GM18499 (cell line): ENCODE data around the gene PLET1.

ENCODE experiments used
- ATAC-seq: cut with Tn5 transposase; IDR thresholded peaks from one replicate; pipeline ENCODE4 v1.9.1; 2021; ENCODE audit warnings: moderate number of reproducible peaks; ENCODE audit not compliant: insufficient read depth, unreplicated experiment

Gene PLET1

GRCh38 chr11:112285841-112286311 lies 25.2 kb upstream of the PLET1 start:
- no peak for ATAC-seq

DNA sequence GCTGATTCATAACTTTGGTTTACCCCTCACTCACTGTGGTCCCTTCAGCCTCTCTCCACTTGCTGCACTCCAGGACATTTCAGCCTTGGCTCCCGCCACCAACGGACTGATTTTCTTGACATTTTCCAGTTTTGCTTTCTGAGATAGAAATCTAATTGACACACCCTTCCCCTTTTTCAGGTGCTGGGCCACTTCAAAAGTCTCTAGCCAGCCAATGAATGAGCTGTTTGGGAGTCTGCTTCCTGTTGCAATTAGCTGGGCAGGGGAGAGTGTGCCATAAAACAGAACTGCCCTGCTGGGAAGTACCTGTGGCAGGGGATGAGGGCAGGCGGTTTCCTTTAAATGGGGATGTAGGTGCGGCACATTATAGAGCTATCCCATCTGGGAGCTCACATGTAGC lies 21.1 kb upstream of the PLET1 start:
- no peak for ATAC-seq

DNA sequence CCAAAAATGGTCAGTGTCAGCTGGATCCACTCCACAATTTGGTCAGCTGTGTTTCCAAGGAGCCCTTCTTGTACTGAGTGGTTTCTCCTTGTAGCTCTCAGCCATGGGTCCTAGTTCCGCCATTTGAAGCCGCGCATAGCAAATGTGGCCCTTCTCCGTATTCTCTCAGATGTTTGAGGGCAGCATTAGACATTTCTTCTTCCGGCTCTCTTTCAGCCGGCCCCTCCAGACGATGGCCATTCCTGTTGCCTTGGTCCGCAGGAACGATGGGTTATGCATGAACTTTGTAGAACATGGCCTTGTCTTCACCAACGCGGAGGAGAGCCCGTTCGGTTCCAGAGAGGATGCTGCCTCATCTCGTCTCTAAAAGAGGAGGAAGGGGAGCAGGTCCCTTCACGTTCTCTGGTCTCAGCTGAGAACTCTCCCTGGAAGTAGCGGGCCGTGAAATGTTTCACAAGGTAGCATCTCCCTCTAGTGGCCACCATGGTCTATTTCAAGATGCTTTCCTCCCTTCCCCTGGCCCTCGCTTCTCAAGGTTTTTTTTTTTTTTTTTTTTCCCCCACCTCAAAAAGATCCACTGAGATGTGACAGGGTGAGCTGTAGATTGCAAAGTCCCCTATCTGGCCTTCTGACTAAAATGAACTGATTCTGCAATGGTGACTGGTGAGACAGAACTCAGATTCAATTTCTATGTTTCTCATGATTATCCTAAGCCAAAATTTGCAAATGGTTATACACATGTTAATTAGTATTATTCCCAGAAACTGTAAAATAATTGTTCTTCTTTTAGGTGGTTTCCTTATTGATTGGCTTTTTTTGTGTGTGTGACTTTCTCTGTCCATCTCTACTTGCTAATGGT lies 19.8 kb upstream of the PLET1 start:
- peak; percentile 48 for ATAC-seq

GRCh38 chr11:112279901-112280267 lies 19.2 kb upstream of the PLET1 start:
- peak; percentile 26 for ATAC-seq

DNA sequence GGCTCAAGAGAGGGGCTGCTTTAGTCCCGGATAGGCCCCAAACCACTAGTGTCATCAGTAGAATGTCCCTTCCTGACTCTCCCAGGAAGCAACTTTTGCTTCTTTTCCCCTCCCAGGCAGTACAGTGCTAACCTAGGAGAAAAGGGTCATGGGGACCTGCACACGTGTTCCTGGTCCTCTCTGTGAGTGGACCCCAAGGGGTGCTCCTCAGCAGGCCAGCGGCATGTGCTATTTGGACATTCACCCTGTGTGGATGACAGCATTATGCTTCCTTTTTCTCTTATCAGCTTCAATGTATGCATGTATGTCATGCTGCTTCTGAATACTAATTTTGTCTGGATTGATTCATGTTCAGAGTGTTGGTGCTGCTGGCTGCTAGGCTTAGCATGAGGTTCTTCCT lies 18.1 kb upstream of the PLET1 start:
- no peak for ATAC-seq

- ATAC-seq, result no peak
These were observed 17.3 kb upstream of the PLET1 start for GRCh38 chr11:112277941-112278340.

- ATAC-seq, result no peak
These were observed 16.4 kb upstream of the PLET1 start for GRCh38 chr11:112277029-112277428.

DNA sequence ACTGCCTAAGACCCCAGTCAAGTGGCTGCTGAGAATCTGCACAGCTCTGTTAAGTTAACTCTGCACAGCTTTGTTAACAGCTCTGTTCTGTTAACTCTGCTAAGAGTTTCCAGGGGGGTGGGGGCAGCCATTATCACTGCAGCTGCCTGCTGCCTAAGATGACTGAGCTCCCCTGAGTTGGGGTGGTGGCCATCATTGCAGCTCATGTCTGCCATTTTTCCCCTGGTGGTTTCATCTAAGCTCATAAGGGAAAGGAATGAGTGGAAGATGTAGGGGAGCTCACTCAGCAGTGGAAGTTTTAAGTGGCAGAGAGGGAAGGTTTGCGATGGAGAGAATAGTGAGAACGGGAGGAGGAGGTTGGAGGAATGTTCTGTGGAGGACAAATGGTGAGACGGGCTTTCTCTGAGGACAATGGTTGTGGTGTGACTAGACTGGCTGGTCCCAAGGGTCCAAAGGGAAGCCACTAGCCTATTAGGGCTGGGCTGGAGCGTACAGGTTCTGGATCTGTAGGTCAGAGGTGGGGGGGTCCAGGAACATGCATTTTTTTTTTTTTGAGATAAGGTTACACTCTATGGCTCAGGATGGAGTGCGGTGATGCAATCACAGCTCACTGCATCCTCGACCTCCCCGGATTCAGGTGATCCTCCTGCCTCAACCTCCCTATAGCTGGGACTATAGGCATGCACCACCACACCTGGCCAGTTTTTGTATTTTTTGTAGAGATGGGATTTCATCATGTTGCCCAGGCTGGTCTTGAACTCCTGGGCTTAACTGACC lies 13.5 kb upstream of the PLET1 start:
- no peak for ATAC-seq

- ATAC-seq, result no peak
These were observed 12.4 kb upstream of the PLET1 start for GRCh38 chr11:112273066-112273465.

DNA sequence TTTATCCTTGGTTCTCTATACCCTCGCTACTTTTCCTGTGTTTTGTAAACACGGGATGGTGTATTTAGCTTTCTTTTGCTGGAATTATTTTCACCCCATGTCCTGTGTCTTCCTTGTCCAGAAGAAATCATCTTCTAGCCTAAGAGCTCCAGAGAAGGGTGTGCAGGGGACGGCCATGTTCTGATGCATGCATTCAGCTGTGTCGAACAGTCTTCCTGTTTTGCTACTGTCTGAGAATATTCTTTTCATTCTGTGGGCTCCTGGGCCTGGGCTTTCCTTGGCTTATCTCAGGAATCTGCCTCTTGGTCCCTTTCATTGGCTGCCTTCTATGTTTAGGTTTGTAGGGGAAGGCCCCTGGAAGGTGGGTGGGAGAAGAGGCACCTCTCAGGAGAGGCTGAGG lies 10.6 kb upstream of the PLET1 start:
- no peak for ATAC-seq

DNA sequence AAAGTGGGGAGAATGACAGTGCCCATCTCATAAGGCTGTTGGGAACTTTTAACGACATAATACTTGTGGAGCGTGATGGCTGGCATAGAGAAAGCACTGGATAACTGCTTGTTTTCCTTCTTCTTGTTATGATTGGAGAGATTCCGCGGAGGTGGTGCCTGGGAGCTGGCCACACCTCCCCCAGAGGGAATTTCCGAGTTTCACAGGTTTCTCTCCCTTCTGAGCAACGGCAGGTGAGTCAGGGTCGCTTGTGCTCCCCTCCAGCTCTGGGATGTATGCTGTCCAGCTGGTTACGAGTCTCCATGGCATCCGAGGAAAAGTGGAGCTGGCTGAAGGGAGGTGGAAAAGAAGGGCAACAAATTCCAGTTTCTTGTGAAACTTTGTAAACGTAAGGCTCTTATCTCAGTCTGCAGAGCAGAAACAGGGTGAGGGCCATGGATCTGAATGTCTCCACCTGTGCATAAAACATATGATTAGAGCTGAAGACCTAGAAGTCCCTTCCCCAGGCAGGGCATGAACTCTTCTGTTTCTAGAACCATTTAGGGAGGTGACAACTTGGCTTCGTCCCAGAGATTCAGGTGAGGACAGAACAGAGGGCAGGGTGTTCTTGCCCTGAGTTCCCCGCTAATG lies 10.0 kb upstream of the PLET1 start:
- ATAC-seq, result no peak

GRCh38 chr11:112269139-112269538 lies 8.5 kb upstream of the PLET1 start:
- no peak for ATAC-seq

DNA sequence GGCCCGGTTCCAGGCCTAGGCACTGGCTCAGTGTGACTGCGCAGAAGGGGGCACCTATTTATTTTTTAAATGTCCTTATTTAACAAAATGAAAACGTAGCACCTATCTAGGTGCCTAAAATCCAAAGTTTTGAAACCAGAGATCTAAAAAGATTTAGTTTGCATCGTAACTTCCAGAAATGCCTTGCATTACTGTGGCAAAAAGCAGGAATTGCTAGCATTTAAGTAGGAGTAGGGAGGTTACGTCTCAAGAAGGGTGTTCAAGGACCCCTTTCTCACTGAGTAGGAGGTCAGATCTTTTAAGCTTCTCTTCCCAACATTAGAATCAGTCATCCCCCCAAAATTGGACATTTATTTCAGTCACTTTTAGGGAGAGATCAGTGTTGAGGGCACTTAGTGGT lies 7.7 kb upstream of the PLET1 start:
- ATAC-seq, result no peak

- no peak for ATAC-seq
These were observed 6.5 kb upstream of the PLET1 start for GRCh38 chr11:112267188-112267591.

DNA sequence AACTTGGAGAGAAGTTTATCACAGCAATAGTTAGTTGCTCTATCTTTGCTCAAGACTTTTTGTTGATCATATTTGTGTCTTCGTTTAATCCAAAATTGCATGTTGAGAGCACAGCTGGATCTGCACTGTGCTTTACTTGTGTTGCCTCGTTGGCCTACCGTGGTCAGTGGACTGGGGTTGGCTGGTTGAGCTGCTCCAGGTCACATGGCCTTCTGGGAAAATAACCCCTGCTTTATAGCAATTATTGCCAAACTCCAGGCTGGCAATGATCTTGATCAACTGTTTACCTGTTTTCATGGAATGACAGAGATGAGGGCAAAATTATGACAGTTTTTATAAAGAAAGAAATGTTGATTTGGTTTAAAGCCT lies 5.7 kb upstream of the PLET1 start:
- no peak for ATAC-seq

DNA sequence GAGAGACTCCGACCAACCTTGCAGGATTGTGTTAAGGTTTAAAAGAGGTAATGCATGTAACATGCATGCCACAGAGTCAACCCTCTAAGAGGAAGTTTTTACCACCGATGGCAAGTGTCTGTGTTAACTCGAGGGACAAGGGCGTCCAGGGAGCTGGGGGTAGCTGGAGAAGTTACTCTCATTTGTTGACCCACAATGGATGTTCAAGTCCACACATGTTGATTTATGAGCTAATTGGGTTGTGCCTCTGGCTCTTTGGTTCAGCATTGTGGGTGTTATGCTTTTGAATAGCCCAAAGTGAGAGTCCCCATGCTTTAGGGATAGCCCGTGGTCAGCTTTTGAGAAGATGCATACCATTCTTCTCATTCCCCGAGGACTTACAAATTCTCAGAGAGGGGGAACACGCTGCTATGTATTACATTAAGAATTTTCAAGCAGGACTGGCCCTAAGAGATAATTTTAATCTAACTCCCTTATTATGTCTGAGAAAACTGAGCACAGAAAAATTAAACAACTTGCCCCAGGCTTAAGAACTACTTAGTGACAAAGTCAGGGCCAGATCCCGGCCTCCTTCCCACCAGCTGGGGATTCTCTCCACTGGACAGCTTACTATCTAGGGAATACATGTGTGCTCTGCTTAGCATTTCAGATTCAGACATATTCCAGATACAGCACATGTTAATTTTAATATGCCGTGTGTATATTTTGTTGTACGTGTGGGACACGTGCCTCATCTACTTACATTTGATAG lies 5.2 kb upstream of the PLET1 start:
- no peak for ATAC-seq

DNA sequence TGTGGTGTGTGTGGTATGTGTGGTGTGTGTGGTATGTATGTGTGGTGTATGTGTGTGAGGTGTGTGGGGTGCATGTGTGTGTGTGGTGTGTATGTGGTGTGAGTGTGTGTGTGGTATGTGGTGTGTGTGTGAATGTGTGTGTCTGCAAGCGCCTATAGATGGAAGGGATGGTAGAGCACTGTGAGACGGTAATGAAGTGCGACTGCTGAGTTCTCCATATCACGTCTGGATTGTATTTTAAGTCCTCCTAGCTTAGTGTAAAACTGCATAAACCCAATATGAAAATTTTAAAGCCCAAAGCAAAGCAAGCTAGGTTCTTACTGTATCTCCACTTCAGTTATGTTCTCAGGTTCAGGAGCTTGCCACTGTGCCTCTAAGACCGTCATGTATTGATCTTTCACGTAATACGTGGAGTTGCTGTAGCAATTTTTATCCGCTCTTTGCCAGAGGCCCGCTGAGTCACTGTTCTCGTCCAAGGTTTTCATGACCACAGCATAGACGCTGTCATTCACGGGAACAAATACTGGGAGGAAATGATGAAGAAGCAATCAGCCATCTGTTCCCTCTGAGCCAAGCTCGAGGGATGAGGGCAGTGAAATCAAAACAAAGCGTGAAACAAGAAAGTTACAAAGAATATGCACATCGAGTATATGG lies 5.5 kb downstream of the PLET1 start:
- no peak for ATAC-seq

GRCh38 chr11:112253605-112254242 lies 6.9 kb downstream of the PLET1 start:
- no peak for ATAC-seq

DNA sequence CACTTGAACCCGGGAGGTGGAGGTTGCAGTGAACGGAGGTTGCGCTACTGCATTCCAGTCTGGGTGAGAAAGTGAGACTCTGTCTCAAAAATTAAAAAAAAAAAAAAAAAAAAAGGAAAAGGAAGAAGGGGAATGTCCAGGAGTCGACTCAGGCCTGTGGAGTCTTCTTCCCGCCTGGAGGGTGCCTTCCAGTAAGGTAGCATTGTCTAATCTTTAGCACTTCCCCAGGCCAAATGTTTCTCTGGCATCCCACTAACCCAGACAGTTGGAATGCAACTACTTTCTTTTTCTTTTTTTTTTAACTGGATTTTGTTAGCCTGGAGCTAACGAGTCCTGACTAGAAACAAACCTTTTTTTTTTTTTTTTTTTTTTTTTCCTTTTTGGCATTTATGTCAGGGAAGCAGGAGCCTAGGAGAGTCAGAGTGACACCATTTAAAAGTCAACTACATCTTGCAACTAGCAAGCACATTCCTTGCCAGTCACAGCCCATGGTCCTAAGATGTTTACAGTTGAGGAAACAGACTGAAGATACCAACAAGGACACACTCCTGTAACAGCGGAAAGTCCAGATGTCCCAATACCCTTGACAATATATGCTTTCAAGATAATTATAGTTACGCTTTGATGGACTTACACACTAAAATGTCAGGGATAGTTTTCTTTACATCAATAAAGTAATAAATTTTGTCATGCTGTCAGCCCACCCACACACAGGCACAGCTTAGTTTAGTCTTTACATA lies 10.6 kb downstream of the PLET1 start:
- ATAC-seq, result no peak
